HG03575 (cell line): ENCODE results near the gene TCHHL1.

Source experiments
- ATAC-seq: cut with Tn5 transposase; IDR thresholded peaks from one replicate; pipeline ENCODE4 v1.9.1; 2021; ENCODE audit not compliant: unreplicated experiment, insufficient number of reproducible peaks, low FRiP score; ENCODE audit errors: extremely low read depth

TCHHL1 gene

GRCh38 chr1:152089014-152089674 lies at the start of gene TCHHL1:
TSS of gene TCHHL1 (minus strand) at chr1:152089064. CDS start at chr1:152088143, 921 bp downstream.
- ATAC-seq, result no peak

GRCh38 chr1:152137215-152137614 lies 48.4 kb upstream of the TCHHL1 start:
- ATAC-seq, result no peak

- no peak for ATAC-seq
Observed at GRCh38 chr1:152130186-152130585, 41.3 kb upstream of the TCHHL1 start.

GRCh38 chr1:152127673-152128072 lies 38.8 kb upstream of the TCHHL1 start:
- ATAC-seq, result no peak

- ATAC-seq, result no peak
Observed at GRCh38 chr1:152125834-152126443, 37.1 kb upstream of the TCHHL1 start.

- no peak for ATAC-seq
Observed at GRCh38 chr1:152118915-152119314, 30.1 kb upstream of the TCHHL1 start.

- no peak for ATAC-seq
Observed at GRCh38 chr1:152115344-152115743, 26.5 kb upstream of the TCHHL1 start, which contains the start of gene TCHH. TSS of gene TCHH (minus strand) at chr1:152115444. CDS start at chr1:152114080, 1,364 bp downstream.

- no peak for ATAC-seq
Observed at GRCh38 chr1:152112885-152113432, 24.1 kb upstream of the TCHHL1 start.

- ATAC-seq, result no peak
Observed at GRCh38 chr1:152112101-152112884, 23.4 kb upstream of the TCHHL1 start.

- no peak for ATAC-seq
Observed at GRCh38 chr1:152111515-152111968, 22.7 kb upstream of the TCHHL1 start.

GRCh38 chr1:152110860-152111514 lies 22.1 kb upstream of the TCHHL1 start:
- ATAC-seq, result no peak

GRCh38 chr1:152110365-152110859 lies 21.5 kb upstream of the TCHHL1 start:
- no peak for ATAC-seq

GRCh38 chr1:152109998-152110294 lies 21.1 kb upstream of the TCHHL1 start:
- no peak for ATAC-seq

GRCh38 chr1:152109231-152109997 lies 20.6 kb upstream of the TCHHL1 start:
- ATAC-seq, result no peak

GRCh38 chr1:152108882-152109222 lies 20.0 kb upstream of the TCHHL1 start:
- no peak for ATAC-seq

GRCh38 chr1:152107984-152108881 lies 19.4 kb upstream of the TCHHL1 start:
- ATAC-seq, result no peak
